HG03378 (cell line): ENCODE measurements around the gene SPAAR.

ENCODE experiments used
- ATAC-seq: cut with Tn5 transposase; IDR thresholded peaks from one replicate; pipeline ENCODE4 v1.9.1; 2021; ENCODE audit warnings: mild to moderate bottlenecking, moderate library complexity; ENCODE audit not compliant: unreplicated experiment

SPAAR gene

GRCh38 chr9:35945341-35946018 is 36.2 kb downstream of the SPAAR start:
- ATAC-seq, result no peak

DNA sequence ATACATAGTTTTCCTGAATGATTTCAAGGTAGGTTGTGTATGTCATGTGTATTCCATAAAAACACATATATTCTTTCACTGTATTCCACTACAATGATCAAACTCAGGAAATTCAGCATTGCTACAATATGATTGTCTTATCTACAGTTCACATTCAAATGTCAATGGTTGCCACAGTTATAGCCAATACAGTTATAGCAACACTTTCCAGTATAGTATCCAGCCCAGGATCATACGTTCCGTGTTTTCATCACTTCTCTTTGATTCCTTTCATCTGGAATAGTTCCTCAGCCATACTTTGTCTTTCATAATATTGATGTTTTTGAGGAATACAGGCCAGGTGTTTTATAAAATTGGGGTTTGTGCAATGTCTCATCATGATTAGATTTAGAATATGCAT is 39.2 kb downstream of the SPAAR start:
- ATAC-seq, result no peak

GRCh38 chr9:35948901-35949318 is 39.6 kb downstream of the SPAAR start:
- ATAC-seq, result no peak

GRCh38 chr9:35951736-35952135 is 42.4 kb downstream of the SPAAR start:
- no peak for ATAC-seq

GRCh38 chr9:35952526-35953191 is 43.4 kb downstream of the SPAAR start:
- no peak for ATAC-seq

GRCh38 chr9:35954942-35955546 is 45.8 kb downstream of the SPAAR start:
- ATAC-seq, result no peak

DNA sequence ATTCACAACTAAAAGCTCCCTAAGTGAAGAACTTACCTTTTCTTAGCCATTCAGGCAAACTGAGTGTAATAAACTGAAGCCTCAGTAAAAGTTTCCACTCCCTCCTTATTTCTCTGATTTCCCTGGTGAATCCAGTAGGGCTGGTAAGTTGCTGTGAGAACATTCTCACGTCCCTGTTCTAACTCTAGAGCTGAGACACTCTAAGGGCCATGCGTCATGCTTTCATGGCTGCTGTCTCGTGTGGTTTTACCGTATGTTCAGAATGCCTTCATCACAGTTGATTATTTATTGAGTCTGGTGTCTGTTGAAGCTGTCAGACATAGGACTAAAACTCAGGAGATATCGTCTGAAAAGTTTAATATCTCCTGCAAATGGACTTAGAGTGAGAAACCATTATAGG is 47.4 kb downstream of the SPAAR start:
- ATAC-seq, result no peak

DNA sequence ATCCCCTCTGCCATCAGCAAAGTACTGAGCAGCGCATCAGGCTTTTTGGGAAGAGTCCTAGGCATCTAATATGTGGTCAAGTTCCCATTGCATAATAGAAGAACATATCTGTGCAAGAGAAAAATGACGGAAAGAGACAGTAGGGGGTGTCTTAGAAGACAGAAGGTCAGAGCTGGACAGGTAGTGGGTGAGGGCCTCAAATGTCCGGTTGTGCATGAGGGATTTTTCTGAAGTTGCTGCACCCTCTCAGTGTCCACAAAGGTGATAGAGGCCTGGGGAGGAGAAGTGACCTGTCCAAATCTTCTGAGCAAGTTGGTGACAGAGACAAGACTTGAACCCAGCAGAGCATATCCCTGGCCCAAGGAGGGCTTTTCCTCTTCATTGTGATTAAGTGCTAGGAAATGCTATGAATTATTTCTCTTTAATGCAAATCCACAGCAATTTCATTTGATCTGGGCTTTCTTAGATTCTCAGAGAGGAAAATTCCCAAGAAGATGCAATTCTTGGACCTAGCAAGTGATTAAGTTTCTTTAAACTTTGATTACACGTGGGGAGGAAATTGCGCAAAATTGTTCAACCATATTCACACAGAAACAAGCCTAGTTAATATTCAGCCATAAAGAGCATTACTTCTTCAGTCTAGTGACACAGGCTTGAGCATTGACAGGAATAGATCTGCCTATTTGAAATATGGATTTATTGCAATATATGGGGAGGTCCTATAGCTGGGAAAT is 49.0 kb downstream of the SPAAR start, which contains the start of gene OR2S2:
TSS of gene OR2S2 (minus strand) at position 51 of the 734 bp plus-strand sequence. CDS start 56 bp downstream, outside the sequence.
- no peak for ATAC-seq

GRCh38 chr9:35960039-35960655 is 50.9 kb downstream of the SPAAR start:
- no peak for ATAC-seq
